Glutamatergic neuron (in vitro differentiated cells): Measurements from ENCODE around the gene H2AZ2. TPM values are rescaled to one million over a fixed set of nuclear protein-coding genes. Genes with fewer than 3 reads are reported as not detected.
A peak's percentile ranks its signal among the peaks of the same experiment; 100 is the strongest.

ENCODE experiments used
- DNase-seq: peaks from one replicate; pipeline ENCODE4 v3.0.0; 2022
- H3K27ac Mint-ChIP-seq: one replicate; pipeline ENCODE4 v1.8.0; 2020; ENCODE audit warnings: mild to moderate bottlenecking, mixed read lengths, inconsistent platforms; ENCODE audit not compliant: unreplicated experiment
- H3K27me3 Mint-ChIP-seq: one replicate; pipeline ENCODE4 v1.8.0; 2020; ENCODE audit warnings: mild to moderate bottlenecking, moderate library complexity, mixed read lengths, inconsistent platforms; ENCODE audit not compliant: unreplicated experiment
- H3K36me3 Mint-ChIP-seq: one replicate; pipeline ENCODE4 v1.8.0; 2020; ENCODE audit warnings: mild to moderate bottlenecking, mixed read lengths, inconsistent platforms; ENCODE audit not compliant: unreplicated experiment
- H3K4me1 Mint-ChIP-seq: one replicate; pipeline ENCODE4 v1.8.0; 2020; ENCODE audit warnings: mild to moderate bottlenecking, low read depth, mixed read lengths, inconsistent platforms; ENCODE audit not compliant: unreplicated experiment
- H3K4me3 Mint-ChIP-seq: one replicate; pipeline ENCODE4 v1.8.0; 2020; ENCODE audit warnings: mild to moderate bottlenecking, mixed read lengths, inconsistent platforms; ENCODE audit not compliant: unreplicated experiment
- H3K9me3 Mint-ChIP-seq: one replicate; pipeline ENCODE4 v1.8.0; 2020; ENCODE audit warnings: mild to moderate bottlenecking, moderate library complexity, mixed read lengths, inconsistent platforms; ENCODE audit not compliant: unreplicated experiment
- CTCF ChIP-seq: fragments of 200-600 bp; sonication (generic); IDR thresholded peaks from one replicate; pipeline ENCODE4 v1.5.0; 2021; ENCODE audit not compliant: partially characterized antibody, unreplicated experiment
- total RNA-seq: library from RNA; stranded (reverse); fragmentation: NEBNext Ultra II Directional; extraction: Animal tissue kit (Norgen Biotek cat#: 25700); gene quantifications from one replicate; pipeline ENCODE4 v1.2.1, GENCODE V29; 2021; ENCODE audit not compliant: unreplicated experiment

The H2AZ2 gene
- total RNA-seq, 1 donor from 2014 or later = 180 TPM

- H3K36me3 Mint-ChIP-seq = no peaks in the 10 kb centered on the region
- no peak for DNase-seq
- H3K4me3 Mint-ChIP-seq = no peak overlapping the region
- TF ChIP-seq CTCF = no peak
- peaks cover 6% of the 10 kb centered on the region for H3K9me3 Mint-ChIP-seq
- H3K27ac Mint-ChIP-seq = no peak overlapping the region
- no peaks in the 10 kb centered on the region for H3K27me3 Mint-ChIP-seq
- H3K4me1 Mint-ChIP-seq = peaks cover 13% of the 10 kb centered on the region
These were observed 43.9 kb upstream of the H2AZ2 start for GRCh38 chr7:44891791-44892190.

GRCh38 chr7:44891372-44891771 lies 43.5 kb upstream of the H2AZ2 start:
- H3K4me1 Mint-ChIP-seq = peaks cover 13% of the 10 kb centered on the region
- peaks cover 7% of the 10 kb centered on the region for H3K9me3 Mint-ChIP-seq
- no peaks in the 10 kb centered on the region for H3K36me3 Mint-ChIP-seq
- H3K27me3 Mint-ChIP-seq = no peaks in the 10 kb centered on the region
- no peak for DNase-seq
- H3K27ac Mint-ChIP-seq = no peak overlapping the region
- TF ChIP-seq CTCF = no peak
- H3K4me3 Mint-ChIP-seq = no peak overlapping the region

- H3K4me3 Mint-ChIP-seq = no peak overlapping the region
- no peak for DNase-seq
- TF ChIP-seq CTCF = no peak
- H3K9me3 Mint-ChIP-seq = peaks cover 12% of the 10 kb centered on the region
- H3K27ac Mint-ChIP-seq = no peak overlapping the region
- peaks cover 8% of the 10 kb centered on the region for H3K27me3 Mint-ChIP-seq
- no peaks in the 10 kb centered on the region for H3K36me3 Mint-ChIP-seq
- peaks cover 10% of the 10 kb centered on the region for H3K4me1 Mint-ChIP-seq
These were observed 41.3 kb upstream of the H2AZ2 start for GRCh38 chr7:44889086-44889781.

DNA sequence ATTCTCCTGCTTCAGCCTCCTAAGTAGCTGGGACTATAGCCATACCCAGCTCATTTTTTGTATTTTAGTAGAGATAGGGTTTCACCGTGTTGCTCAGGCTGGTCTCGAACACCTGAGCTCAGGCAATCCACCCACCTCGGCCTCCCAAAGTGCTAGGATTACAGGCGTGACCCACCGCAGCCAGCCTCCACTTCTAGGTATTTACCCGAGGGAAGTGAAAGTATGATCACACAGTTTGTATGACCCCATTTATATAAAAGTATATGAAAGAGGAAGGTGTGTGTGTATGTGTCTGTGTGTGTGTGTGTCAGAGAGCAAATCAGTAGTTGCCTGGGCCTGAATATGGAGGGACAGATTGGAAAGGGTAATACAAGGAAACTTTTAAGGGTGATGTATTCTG lies 39.4 kb upstream of the H2AZ2 start:
- H3K4me1 Mint-ChIP-seq = peaks cover 16% of the 10 kb centered on the region
- no peak for DNase-seq
- H3K9me3 Mint-ChIP-seq = peaks cover 12% of the 10 kb centered on the region
- H3K27ac Mint-ChIP-seq = no peak overlapping the region
- H3K27me3 Mint-ChIP-seq = peaks cover 10% of the 10 kb centered on the region
- H3K4me3 Mint-ChIP-seq = peak overlapping the region; percentile 4
- no peak for TF ChIP-seq CTCF
- no peaks in the 10 kb centered on the region for H3K36me3 Mint-ChIP-seq
